ENCODE results near the gene ZNF24.

ZNF24 gene

DNA sequence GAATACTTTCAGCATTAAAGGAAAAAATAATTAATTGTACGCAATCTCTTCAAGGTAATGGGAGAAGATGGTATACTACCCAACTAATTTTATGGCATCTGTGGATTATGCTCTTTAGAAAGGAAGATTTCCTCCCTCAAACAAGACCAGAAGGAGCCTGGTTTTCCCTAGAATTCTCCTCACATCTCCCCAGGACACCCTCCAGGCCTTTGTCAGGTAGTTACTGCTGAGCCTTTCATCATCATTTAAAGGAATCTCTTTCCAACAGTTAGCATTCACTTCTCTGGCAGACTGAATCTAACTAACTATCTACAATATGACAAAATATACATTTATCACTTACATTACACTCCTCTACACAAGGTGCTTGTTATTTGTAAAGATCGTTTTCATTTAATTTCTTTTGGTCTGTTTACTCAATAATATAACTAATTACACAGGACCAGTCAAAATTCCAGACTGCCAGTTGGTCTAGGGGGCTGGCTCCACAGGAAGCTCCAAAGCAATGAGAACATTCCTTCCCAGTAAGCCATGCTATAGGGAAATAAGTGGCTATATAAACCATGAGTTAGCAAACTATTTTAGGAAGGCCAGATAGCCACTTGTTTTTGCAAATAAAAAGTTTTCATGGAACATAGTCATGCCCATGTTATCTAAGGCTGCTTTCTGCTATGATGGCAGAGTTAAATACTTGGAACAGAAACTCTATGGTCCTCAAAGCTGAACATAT lies 19.1 kb downstream of the ZNF24 start:
- TF ChIP-seq EZH2phosphoT487 (IDR thresholded peaks at IDR 0.05; ENCODE audit: low read length), result no peak
- no peak for TF ChIP-seq EZH2 (optimal IDR thresholded peaks at IDR 0.05; ENCODE audit: low read depth, low read length)
- TF ChIP-seq, protein P1, sequence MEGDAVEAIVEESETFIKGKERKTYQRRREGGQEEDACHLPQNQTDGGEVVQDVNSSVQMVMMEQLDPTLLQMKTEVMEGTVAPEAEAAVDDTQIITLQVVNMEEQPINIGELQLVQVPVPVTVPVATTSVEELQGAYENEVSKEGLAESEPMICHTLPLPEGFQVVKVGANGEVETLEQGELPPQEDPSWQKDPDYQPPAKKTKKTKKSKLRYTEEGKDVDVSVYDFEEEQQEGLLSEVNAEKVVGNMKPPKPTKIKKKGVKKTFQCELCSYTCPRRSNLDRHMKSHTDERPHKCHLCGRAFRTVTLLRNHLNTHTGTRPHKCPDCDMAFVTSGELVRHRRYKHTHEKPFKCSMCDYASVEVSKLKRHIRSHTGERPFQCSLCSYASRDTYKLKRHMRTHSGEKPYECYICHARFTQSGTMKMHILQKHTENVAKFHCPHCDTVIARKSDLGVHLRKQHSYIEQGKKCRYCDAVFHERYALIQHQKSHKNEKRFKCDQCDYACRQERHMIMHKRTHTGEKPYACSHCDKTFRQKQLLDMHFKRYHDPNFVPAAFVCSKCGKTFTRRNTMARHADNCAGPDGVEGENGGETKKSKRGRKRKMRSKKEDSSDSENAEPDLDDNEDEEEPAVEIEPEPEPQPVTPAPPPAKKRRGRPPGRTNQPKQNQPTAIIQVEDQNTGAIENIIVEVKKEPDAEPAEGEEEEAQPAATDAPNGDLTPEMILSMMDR (IDR thresholded peaks at IDR 0.05; ENCODE audit: low read length), result no peak
- no peaks in the 10 kb centered on the region for H3K9me2 ChIP-seq (replicated peaks; ENCODE audit: insufficient read depth, low read length)
- no peaks in the 10 kb centered on the region for H3K79me2 ChIP-seq (ENCODE audit: low read length)
- no peak overlapping the region for H3K4me3 ChIP-seq (ENCODE audit: low read length)
- no peaks in the 10 kb centered on the region for H4K20me1 ChIP-seq (ENCODE audit: insufficient read depth, low read length)
- no peaks in the 10 kb centered on the region for H3F3A ChIP-seq (ENCODE audit: insufficient read depth, low read length)
- H2AFZ ChIP-seq (ENCODE audit: low read length), result no peak overlapping the region
- no peak overlapping the region for H3K27ac ChIP-seq (ENCODE audit: low read length)
- no peaks in the 10 kb centered on the region for H3K9me3 ChIP-seq (replicated peaks; ENCODE audit: insufficient read depth, low read length)
- no peak overlapping the region for H3K9ac ChIP-seq (ENCODE audit: low read length)
- DNase-seq, result no peak
- H3K36me3 ChIP-seq (replicated peaks; ENCODE audit: insufficient read depth, low read length), result no peaks in the 10 kb centered on the region
- no peak overlapping the region for H3K4me2 ChIP-seq (ENCODE audit: low read depth, low read length)
- H3K4me1 ChIP-seq (ENCODE audit: low read length), result no peaks in the 10 kb centered on the region
- H3K27me3 ChIP-seq (replicated peaks; ENCODE audit: insufficient read depth, low read length), result no peaks in the 10 kb centered on the region; the same call in 1 of the 2 replicates

- Histone ChIP-seq H3K4me2 (ENCODE audit: low read depth, low read length) (no peak overlapping the region), H3K27ac (ENCODE audit: low read length) (no peak overlapping the region), H3K9me2 (replicated peaks; ENCODE audit: insufficient read depth, low read length) (no peaks in the 10 kb centered on the region), H3K36me3 (replicated peaks; ENCODE audit: insufficient read depth, low read length) (no peaks in the 10 kb centered on the region), H4K20me1 (ENCODE audit: insufficient read depth, low read length) (no peaks in the 10 kb centered on the region), H3K9ac (ENCODE audit: low read length) (no peak overlapping the region), H3K79me2 (ENCODE audit: low read length) (no peaks in the 10 kb centered on the region), H3F3A (ENCODE audit: insufficient read depth, low read length) (no peaks in the 10 kb centered on the region), H3K4me3 (ENCODE audit: low read length) (no peak overlapping the region), H3K27me3 (replicated peaks; ENCODE audit: insufficient read depth, low read length) (no peaks in the 10 kb centered on the region; the same call in 1 of the 2 replicates), H2AFZ (ENCODE audit: low read length) (no peak overlapping the region), H3K9me3 (replicated peaks; ENCODE audit: insufficient read depth, low read length) (no peaks in the 10 kb centered on the region), H3K4me1 (ENCODE audit: low read length) (no peaks in the 10 kb centered on the region)
- no peak for DNase-seq
- TF ChIP-seq EZH2phosphoT487 (IDR thresholded peaks at IDR 0.05; ENCODE audit: low read length), result no peak
- TF ChIP-seq EZH2 (optimal IDR thresholded peaks at IDR 0.05; ENCODE audit: low read depth, low read length), result no peak
- TF ChIP-seq, protein P1 (IDR thresholded peaks at IDR 0.05; ENCODE audit: low read length), result no peak
Observed at GRCh38 chr18:35322486-35323458, 21.4 kb downstream of the ZNF24 start.

DNA sequence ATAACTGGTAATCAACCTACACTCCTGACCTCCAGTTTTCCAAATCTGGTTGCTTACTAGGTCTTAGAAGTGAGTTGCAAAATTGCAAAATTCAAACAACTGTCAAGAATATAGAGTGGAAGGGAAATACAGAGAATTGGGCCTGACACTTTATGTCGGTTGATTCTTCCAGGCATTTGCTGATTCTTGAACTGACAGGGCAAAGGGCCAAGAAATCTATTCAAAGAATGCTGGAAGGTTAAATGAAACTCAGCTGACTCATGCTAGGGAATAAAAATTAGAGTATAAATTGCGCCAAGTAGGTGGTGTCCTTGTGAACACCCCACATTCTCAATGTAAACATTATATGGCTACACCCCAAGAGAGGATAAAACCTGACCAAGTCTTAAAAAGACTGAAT lies 32.7 kb downstream of the ZNF24 start:
- H3K4me1 ChIP-seq (ENCODE audit: low read length), result no peaks in the 10 kb centered on the region
- TF ChIP-seq, protein P1 (IDR thresholded peaks at IDR 0.05; ENCODE audit: low read length), result no peak
- no peak for TF ChIP-seq EZH2 (optimal IDR thresholded peaks at IDR 0.05; ENCODE audit: low read depth, low read length)
- TF ChIP-seq EZH2phosphoT487 (IDR thresholded peaks at IDR 0.05; ENCODE audit: low read length), result no peak
- no peak overlapping the region for H3K9ac ChIP-seq (ENCODE audit: low read length)
- H3F3A ChIP-seq (ENCODE audit: insufficient read depth, low read length), result no peaks in the 10 kb centered on the region
- no peak overlapping the region for H3K27ac ChIP-seq (ENCODE audit: low read length)
- DNase-seq, result no peak
- H3K9me3 ChIP-seq (replicated peaks; ENCODE audit: insufficient read depth, low read length), result no peaks in the 10 kb centered on the region
- H2AFZ ChIP-seq (ENCODE audit: low read length), result no peak overlapping the region
- no peaks in the 10 kb centered on the region for H3K79me2 ChIP-seq (ENCODE audit: low read length)
- H3K36me3 ChIP-seq (replicated peaks; ENCODE audit: insufficient read depth, low read length), result peaks cover 6% of the 10 kb centered on the region; the same call in 1 of the 2 replicates
- no peak overlapping the region for H3K4me3 ChIP-seq (ENCODE audit: low read length)
- no peaks in the 10 kb centered on the region for H3K9me2 ChIP-seq (replicated peaks; ENCODE audit: insufficient read depth, low read length)
- H4K20me1 ChIP-seq (ENCODE audit: insufficient read depth, low read length), result no peaks in the 10 kb centered on the region
- no peak overlapping the region for H3K4me2 ChIP-seq (ENCODE audit: low read depth, low read length)
- no peaks in the 10 kb centered on the region for H3K27me3 ChIP-seq (replicated peaks; ENCODE audit: insufficient read depth, low read length)

Data from MM.1S (cell line).